ENCODE results near the gene NRXN3. TPM values are rescaled to one million over a fixed set of nuclear protein-coding genes. Genes with fewer than 3 reads are reported as not detected.

NRXN3 gene
- total and polyA plus RNA-seq, 5 donors, result 1.5 to 4.7 (median 4.0) TPM

DNA sequence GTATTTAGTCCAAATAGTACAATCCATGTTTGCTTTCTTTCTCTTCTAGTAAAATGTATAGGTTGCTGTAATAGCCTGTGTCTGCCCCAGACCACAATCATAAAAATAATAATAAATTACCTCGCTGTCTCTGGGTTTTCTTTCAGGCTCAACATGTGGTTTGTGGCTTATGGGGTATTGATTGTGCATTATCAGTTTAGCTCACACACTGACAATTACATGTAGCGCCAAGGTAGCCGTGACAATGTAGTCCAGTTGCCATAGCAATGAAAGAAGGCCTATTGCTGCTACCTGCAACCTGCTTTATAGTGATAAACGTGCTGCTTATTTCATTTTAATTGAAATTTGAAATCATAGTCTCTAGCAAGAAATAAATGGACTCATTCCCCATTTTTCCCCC lies 1009.8 kb downstream of the NRXN3 start:
- Histone ChIP-seq H3K4me1 (ENCODE audit: control insufficient read depth, insufficient read depth, low read length) (no peaks in the 10 kb centered on the region), H3K27me3 (ENCODE audit: control insufficient read depth, insufficient read depth) (no peaks in the 10 kb centered on the region), H3K4me3 (ENCODE audit: low read length) (no peak overlapping the region), H3K27ac (ENCODE audit: low read length) (no peak overlapping the region), H3K9me3 (ENCODE audit: control insufficient read depth, low read length) (no peaks in the 10 kb centered on the region)
- no peak for ATAC-seq
- 89% methylated on average over 4 of the region's 4 CpGs for WGBS
- no peak for DNase-seq
- intact Hi-C loops (cut with DNase I), result no loop called here

DNA sequence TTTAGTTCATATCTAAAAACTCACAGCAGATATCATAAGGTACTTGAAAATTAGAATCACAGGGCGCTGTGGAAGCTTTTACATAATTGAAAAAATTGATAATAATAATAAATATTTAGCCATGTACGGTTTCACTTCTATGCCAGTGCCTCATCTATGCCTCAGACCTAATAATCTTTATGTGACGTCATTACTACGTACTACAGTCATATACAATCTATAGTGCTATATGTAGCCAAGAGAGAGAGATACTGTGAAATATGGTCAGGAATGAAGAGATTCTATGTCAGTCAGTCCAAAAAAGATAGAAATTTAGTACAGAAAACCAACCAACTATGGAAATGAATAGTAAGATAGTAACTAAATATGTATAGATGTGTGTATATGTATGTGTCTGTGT lies 1010.5 kb downstream of the NRXN3 start:
- ATAC-seq (no peak), DNase-seq (no peak)
- Histone ChIP-seq H3K27ac (ENCODE audit: low read length) (no peak overlapping the region), H3K9me3 (ENCODE audit: control insufficient read depth, low read length) (no peaks in the 10 kb centered on the region), H3K27me3 (ENCODE audit: control insufficient read depth, insufficient read depth) (no peaks in the 10 kb centered on the region), H3K4me1 (ENCODE audit: control insufficient read depth, insufficient read depth, low read length) (no peaks in the 10 kb centered on the region), H3K4me3 (ENCODE audit: low read length) (no peak overlapping the region)
- WGBS, result 79% methylated on average over 4 of the region's 4 CpGs
- intact Hi-C loops (cut with DNase I), result no loop called here

GRCh38 chr14:79186523-79186922 lies 1016.4 kb downstream of the NRXN3 start:
- H3K9me3 ChIP-seq (ENCODE audit: control insufficient read depth, low read length), result no peaks in the 10 kb centered on the region
- no peak overlapping the region for H3K27ac ChIP-seq (ENCODE audit: low read length)
- H3K4me3 ChIP-seq (ENCODE audit: low read length), result no peak overlapping the region
- no peaks in the 10 kb centered on the region for H3K4me1 ChIP-seq (ENCODE audit: control insufficient read depth, insufficient read depth, low read length)
- 44% methylated on average over 3 of the region's 3 CpGs for WGBS
- no peaks in the 10 kb centered on the region for H3K27me3 ChIP-seq (ENCODE audit: control insufficient read depth, insufficient read depth)
- ATAC-seq (no peak), DNase-seq (no peak)
- intact Hi-C loops (cut with DNase I), result no loop called here

DNA sequence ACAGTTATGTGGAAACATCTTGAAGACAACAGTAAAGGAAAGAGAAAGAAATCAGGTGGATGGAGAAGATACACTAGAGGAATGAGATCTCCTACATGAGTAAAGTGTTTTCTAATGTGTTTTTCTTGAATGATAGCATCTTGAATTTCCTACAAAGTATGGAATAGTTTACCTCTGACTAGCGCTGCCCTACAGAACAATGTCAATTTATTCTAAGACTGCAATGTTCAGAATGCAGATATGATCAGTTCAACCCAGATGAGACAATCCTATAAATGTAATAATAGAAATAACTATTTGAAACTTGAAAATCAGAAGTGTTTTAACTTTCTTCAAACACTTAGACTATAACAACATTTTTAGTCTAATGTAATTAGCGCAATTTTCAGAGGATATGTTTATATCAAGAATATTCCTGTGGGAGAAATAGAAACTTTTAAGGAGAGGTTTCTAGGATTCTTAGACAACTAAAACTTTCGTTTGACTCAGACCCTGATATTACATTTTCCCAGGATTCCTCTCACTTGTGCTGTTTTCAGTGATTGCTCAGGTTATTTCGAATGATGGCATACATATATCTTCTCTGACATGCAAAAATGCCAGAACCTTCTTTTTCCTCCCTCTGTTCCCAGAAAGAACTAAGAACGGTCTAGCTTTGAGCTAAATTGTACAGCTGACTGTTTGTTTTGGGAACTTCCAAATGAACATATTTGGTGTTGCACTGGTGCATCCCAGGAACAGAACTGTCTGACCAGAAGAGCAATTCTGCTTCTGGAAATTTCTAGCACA lies 1023.7 kb downstream of the NRXN3 start:
- intact Hi-C loops (cut with DNase I), result no loop called here
- Histone ChIP-seq H3K4me3 (ENCODE audit: low read length) (no peak overlapping the region), H3K4me1 (ENCODE audit: control insufficient read depth, insufficient read depth, low read length) (no peaks in the 10 kb centered on the region), H3K9me3 (ENCODE audit: control insufficient read depth, low read length) (no peaks in the 10 kb centered on the region), H3K27me3 (ENCODE audit: control insufficient read depth, insufficient read depth) (no peaks in the 10 kb centered on the region), H3K27ac (ENCODE audit: low read length) (no peak overlapping the region)
- 72% methylated on average over 5 of the region's 5 CpGs for WGBS
- ATAC-seq, result no peak
- DNase-seq, result no peak

DNA sequence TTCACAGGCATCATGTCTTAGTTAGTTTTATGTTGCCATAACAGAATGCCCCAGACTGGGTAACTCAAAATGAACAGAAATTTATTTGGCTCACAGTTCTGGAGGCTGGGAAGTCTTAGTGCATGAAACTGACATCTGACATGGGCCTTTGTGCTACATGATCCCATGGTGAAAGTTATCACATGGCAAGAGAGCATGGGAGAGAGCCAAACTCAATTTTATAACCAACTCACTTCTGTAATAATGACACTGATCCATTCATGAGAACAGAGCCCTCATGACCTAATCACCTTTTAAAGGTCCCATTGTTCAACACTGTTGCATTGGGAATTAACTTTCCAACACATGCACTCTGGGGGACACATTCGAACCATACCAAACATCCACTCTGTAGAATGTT lies 1026.0 kb downstream of the NRXN3 start:
- ATAC-seq, result no peak
- Histone ChIP-seq H3K4me1 (ENCODE audit: control insufficient read depth, insufficient read depth, low read length) (no peaks in the 10 kb centered on the region), H3K4me3 (ENCODE audit: low read length) (no peak overlapping the region), H3K27ac (ENCODE audit: low read length) (no peak overlapping the region), H3K27me3 (ENCODE audit: control insufficient read depth, insufficient read depth) (no peaks in the 10 kb centered on the region), H3K9me3 (ENCODE audit: control insufficient read depth, low read length) (no peaks in the 10 kb centered on the region)
- WGBS, result 82% methylated on average over 1 of the region's 1 CpG
- no peak for DNase-seq
- intact Hi-C loops (cut with DNase I), result no loop called here

DNA sequence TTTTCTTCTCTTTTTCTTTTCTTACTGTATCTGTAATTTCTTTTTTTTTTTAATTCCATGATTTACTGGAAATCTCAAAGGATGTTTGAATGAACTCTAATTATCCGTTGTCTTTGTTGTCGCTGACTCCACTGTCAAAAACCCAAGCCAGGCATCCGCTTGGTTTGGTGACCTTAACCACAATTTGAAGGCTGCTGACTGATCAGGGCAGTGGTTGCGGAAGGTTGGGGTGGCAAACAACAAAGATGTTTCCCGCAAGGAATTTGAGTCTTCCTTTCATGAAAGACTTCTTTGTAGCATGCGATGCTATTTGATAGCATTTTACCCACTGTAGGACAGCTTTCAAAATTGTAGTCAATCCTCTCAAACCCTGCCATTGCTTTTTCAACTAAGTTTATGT lies 1027.3 kb downstream of the NRXN3 start:
- intact Hi-C loops (cut with DNase I), result no loop called here
- H3K27ac ChIP-seq (ENCODE audit: low read length), result no peak overlapping the region
- no peaks in the 10 kb centered on the region for H3K9me3 ChIP-seq (ENCODE audit: control insufficient read depth, low read length)
- no peak for ATAC-seq
- H3K4me1 ChIP-seq (ENCODE audit: control insufficient read depth, insufficient read depth, low read length), result no peaks in the 10 kb centered on the region
- H3K4me3 ChIP-seq (ENCODE audit: low read length), result no peak overlapping the region
- no peaks in the 10 kb centered on the region for H3K27me3 ChIP-seq (ENCODE audit: control insufficient read depth, insufficient read depth)
- no peak for DNase-seq
- 86% methylated on average over 6 of the region's 6 CpGs for WGBS

DNA sequence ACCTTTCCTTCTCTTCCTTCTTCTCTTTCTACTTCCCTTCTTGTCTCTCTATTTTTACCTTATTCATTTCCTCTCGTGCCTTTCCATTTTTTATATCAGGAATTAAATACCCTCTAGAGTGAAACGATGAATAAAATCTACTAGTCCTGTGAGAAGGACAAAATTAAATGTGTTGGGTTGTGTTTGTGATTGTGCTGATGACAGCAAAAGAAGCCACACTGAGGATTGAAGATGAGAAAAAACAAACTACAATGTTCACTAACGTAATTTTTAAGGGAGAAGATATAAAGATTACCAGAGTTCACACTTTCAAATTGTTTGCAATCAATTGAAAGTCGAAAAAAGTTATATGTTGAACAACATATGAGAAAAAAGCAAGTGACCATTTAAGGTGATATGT lies 1029.0 kb downstream of the NRXN3 start:
- Histone ChIP-seq H3K9me3 (ENCODE audit: control insufficient read depth, low read length) (no peaks in the 10 kb centered on the region), H3K27me3 (ENCODE audit: control insufficient read depth, insufficient read depth) (no peaks in the 10 kb centered on the region), H3K4me1 (ENCODE audit: control insufficient read depth, insufficient read depth, low read length) (no peaks in the 10 kb centered on the region), H3K4me3 (ENCODE audit: low read length) (no peak overlapping the region), H3K27ac (ENCODE audit: low read length) (no peak overlapping the region)
- intact Hi-C loops (cut with DNase I), result no loop called here
- DNase-seq (no peak), ATAC-seq (no peak)
- 80% methylated on average over 4 of the region's 4 CpGs for WGBS

DNA sequence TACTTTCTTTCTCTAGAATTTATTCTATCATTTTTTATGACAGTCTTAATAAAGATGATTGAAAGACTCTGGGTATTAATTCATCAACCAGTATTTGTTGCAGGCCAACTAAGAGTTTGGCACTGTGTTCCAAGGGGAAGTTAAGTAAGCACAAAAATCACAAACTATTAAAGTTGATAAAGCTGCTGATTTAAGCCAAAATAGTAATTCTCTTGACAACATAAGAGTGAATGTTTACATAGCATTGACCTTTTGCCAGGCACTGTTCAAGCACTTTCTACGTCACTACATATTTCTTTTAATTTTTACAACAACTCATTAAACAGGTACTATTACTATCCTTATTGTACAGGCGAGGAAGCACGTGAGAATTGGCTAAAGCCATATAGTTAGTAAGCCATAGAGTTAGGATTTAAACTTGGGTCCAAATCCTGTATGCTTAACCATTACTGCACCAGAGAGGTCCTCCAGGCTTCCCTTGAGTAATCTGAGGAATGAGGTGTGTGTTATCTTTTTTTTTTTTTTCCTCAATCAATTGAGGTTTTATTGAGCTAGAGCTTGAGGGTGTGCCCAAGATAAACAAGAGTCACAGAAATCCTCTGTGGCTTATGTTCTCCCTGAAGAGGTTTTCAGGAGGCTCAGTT lies 1031.5 kb downstream of the NRXN3 start:
- Histone ChIP-seq H3K27me3 (ENCODE audit: control insufficient read depth, insufficient read depth) (no peaks in the 10 kb centered on the region), H3K4me1 (ENCODE audit: control insufficient read depth, insufficient read depth, low read length) (no peaks in the 10 kb centered on the region), H3K4me3 (ENCODE audit: low read length) (no peak overlapping the region), H3K27ac (ENCODE audit: low read length) (no peak overlapping the region), H3K9me3 (ENCODE audit: control insufficient read depth, low read length) (no peaks in the 10 kb centered on the region)
- DNase-seq (no peak), ATAC-seq (no peak)
- intact Hi-C loops (cut with DNase I), result no loop called here
- 67% methylated on average over 3 of the region's 3 CpGs for whole genome bisulfite sequencing

- DNase-seq, result no peak
- H3K9me3 ChIP-seq (ENCODE audit: control insufficient read depth, low read length), result no peaks in the 10 kb centered on the region
- no peaks in the 10 kb centered on the region for H3K27me3 ChIP-seq (ENCODE audit: control insufficient read depth, insufficient read depth)
- intact Hi-C loops (cut with DNase I), result no loop called here
- no peak for ATAC-seq
- no peaks in the 10 kb centered on the region for H3K4me1 ChIP-seq (ENCODE audit: control insufficient read depth, insufficient read depth, low read length)
- H3K4me3 ChIP-seq (ENCODE audit: low read length), result no peak overlapping the region
- no peak overlapping the region for H3K27ac ChIP-seq (ENCODE audit: low read length)
Measured at GRCh38 chr14:79204591-79204990, 1034.4 kb downstream of the NRXN3 start.

DNA sequence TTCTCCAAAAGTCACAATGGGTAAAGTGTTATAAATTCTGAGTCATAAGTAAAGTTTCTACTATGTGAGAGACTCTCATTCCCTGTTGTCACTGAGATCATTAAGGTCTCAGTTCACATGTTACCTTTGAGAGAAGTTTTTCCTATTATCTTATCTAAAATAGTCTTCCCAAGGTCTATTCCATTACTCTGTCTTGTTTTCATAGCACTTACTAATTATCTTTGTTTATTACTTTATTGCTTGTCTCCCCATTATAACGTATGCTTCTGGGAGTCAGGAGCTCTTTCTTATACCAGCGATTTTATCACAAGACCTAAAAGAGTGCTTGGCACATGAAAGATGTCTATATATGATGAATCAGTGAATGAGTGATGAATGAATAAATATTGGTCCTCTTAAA lies 1039.2 kb downstream of the NRXN3 start:
- no peaks in the 10 kb centered on the region for H3K9me3 ChIP-seq (ENCODE audit: control insufficient read depth, low read length)
- no peaks in the 10 kb centered on the region for H3K4me1 ChIP-seq (ENCODE audit: control insufficient read depth, insufficient read depth, low read length)
- intact Hi-C loops (cut with DNase I), result no loop called here
- 68% methylated on average over 2 of the region's 2 CpGs for WGBS
- H3K4me3 ChIP-seq (ENCODE audit: low read length), result no peak overlapping the region
- ATAC-seq (no peak), DNase-seq (no peak)
- no peaks in the 10 kb centered on the region for H3K27me3 ChIP-seq (ENCODE audit: control insufficient read depth, insufficient read depth)
- no peak overlapping the region for H3K27ac ChIP-seq (ENCODE audit: low read length)

GRCh38 chr14:79225815-79226214 lies 1055.6 kb downstream of the NRXN3 start:
- intact Hi-C loops (cut with DNase I), result no loop called here
- Histone ChIP-seq H3K27me3 (ENCODE audit: control insufficient read depth, insufficient read depth) (no peaks in the 10 kb centered on the region), H3K4me3 (ENCODE audit: low read length) (no peak overlapping the region), H3K9me3 (ENCODE audit: control insufficient read depth, low read length) (no peaks in the 10 kb centered on the region), H3K4me1 (ENCODE audit: control insufficient read depth, insufficient read depth, low read length) (no peaks in the 10 kb centered on the region), H3K27ac (ENCODE audit: low read length) (no peak overlapping the region)
- ATAC-seq, result no peak
- WGBS, result 52% methylated on average over 3 of the region's 3 CpGs
- DNase-seq, result no peak
